ENCODE results near the gene DACH2.

Gene DACH2

GRCh38 chrX:86460760-86461159 is 312.5 kb downstream of the DACH2 start:
- POLR2A ChIA-PET = no interaction called here
- no peak for DNase-seq (ENCODE audit: extremely low spot score)
- CTCF ChIA-PET = no interaction called here
- TF ChIP-seq ELF4 (IDR thresholded peaks at IDR 0.05) (no peak), ZNF384 (IDR thresholded peaks at IDR 0.05) (no peak), BHLHE40 (IDR thresholded peaks at IDR 0.05; ENCODE audit: borderline replicate concordance) (no peak), L3MBTL2 (conservative IDR thresholded peaks at IDR 0.05) (no peak), NFRKB (IDR thresholded peaks at IDR 0.05) (no peak), ARNT (IDR thresholded peaks at IDR 0.05) (no peak), TARDBP (IDR thresholded peaks at IDR 0.05) (no peak), SP1 (IDR thresholded peaks at IDR 0.05) (no peak), PKNOX1 (IDR thresholded peaks at IDR 0.05) (no peak)

GRCh38 chrX:86504297-86504696 is 356.0 kb downstream of the DACH2 start:
- TF ChIP-seq SP1 (IDR thresholded peaks at IDR 0.05) (no peak), PKNOX1 (IDR thresholded peaks at IDR 0.05) (no peak), TARDBP (IDR thresholded peaks at IDR 0.05) (no peak), LEF1 (IDR thresholded peaks at IDR 0.05; ENCODE audit: borderline replicate concordance) (no peak), FOXA1 (IDR thresholded peaks at IDR 0.05) (no peak), L3MBTL2 (conservative IDR thresholded peaks at IDR 0.05) (no peak)
- DNase-seq (ENCODE audit: extremely low spot score) = no peak
- POLR2A ChIA-PET = no interaction called here
- CTCF ChIA-PET = no interaction called here

- TF ChIP-seq FOXK2 (IDR thresholded peaks at IDR 0.05) (no peak), ZNF384 (IDR thresholded peaks at IDR 0.05) (peak; percentile 85), FOXA1 (IDR thresholded peaks at IDR 0.05) (no peak)
- no peak for DNase-seq (ENCODE audit: extremely low spot score)
- ChIA-PET POLR2A (no interaction called here), CTCF (no interaction called here)
Measured at GRCh38 chrX:86507331-86507730, 359.1 kb downstream of the DACH2 start.

- DNase-seq (ENCODE audit: extremely low spot score) = no peak
- POLR2A ChIA-PET = no interaction called here
- CTCF ChIA-PET = no interaction called here
- TF ChIP-seq SUZ12 (IDR thresholded peaks at IDR 0.05) = no peak
- TF ChIP-seq LEF1 (IDR thresholded peaks at IDR 0.05; ENCODE audit: borderline replicate concordance) = no peak
- TF ChIP-seq FOXM1 (IDR thresholded peaks at IDR 0.05; ENCODE audit: borderline replicate concordance) = no peak
- no peak for TF ChIP-seq SP1 (IDR thresholded peaks at IDR 0.05)
- no peak for TF ChIP-seq ELF4 (IDR thresholded peaks at IDR 0.05)
- no peak for TF ChIP-seq FOXK2 (IDR thresholded peaks at IDR 0.05)
- no peak for TF ChIP-seq FOXA1 (IDR thresholded peaks at IDR 0.05)
- no peak for TF ChIP-seq NFRKB (IDR thresholded peaks at IDR 0.05)
- no peak for TF ChIP-seq TARDBP (IDR thresholded peaks at IDR 0.05)
- no peak for TF ChIP-seq HDGF (IDR thresholded peaks at IDR 0.05; ENCODE audit: borderline replicate concordance)
- no peak for TF ChIP-seq PKNOX1 (IDR thresholded peaks at IDR 0.05)
- no peak for TF ChIP-seq L3MBTL2 (conservative IDR thresholded peaks at IDR 0.05)
- TF ChIP-seq ARNT (IDR thresholded peaks at IDR 0.05) = no peak
- no peak for TF ChIP-seq BHLHE40 (IDR thresholded peaks at IDR 0.05; ENCODE audit: borderline replicate concordance)
- TF ChIP-seq CTBP1 (IDR thresholded peaks at IDR 0.05; ENCODE audit: borderline replicate concordance) = no peak
- no peak for TF ChIP-seq ZNF384 (IDR thresholded peaks at IDR 0.05)
Measured at GRCh38 chrX:86579777-86580176, 431.5 kb downstream of the DACH2 start.

- CTCF ChIA-PET = no interaction called here
- no peak for DNase-seq (ENCODE audit: extremely low spot score)
- POLR2A ChIA-PET = no interaction called here
- no peak for TF ChIP-seq FOXM1 (IDR thresholded peaks at IDR 0.05; ENCODE audit: borderline replicate concordance)
Measured at GRCh38 chrX:86604607-86605006, 456.4 kb downstream of the DACH2 start.

GRCh38 chrX:86696951-86697350 is 548.7 kb downstream of the DACH2 start:
- TF ChIP-seq CTBP1 (IDR thresholded peaks at IDR 0.05; ENCODE audit: borderline replicate concordance) (no peak), LEF1 (IDR thresholded peaks at IDR 0.05; ENCODE audit: borderline replicate concordance) (no peak), ZNF384 (IDR thresholded peaks at IDR 0.05) (no peak), L3MBTL2 (conservative IDR thresholded peaks at IDR 0.05) (no peak), FOXK2 (IDR thresholded peaks at IDR 0.05) (no peak), SP1 (IDR thresholded peaks at IDR 0.05) (no peak), FOXM1 (IDR thresholded peaks at IDR 0.05; ENCODE audit: borderline replicate concordance) (no peak), ARNT (IDR thresholded peaks at IDR 0.05) (no peak)
- ChIA-PET POLR2A (no interaction called here), CTCF (no interaction called here)
- no peak for DNase-seq (ENCODE audit: extremely low spot score)

- ChIA-PET CTCF (no interaction called here), POLR2A (no interaction called here)
- TF ChIP-seq HDGF (IDR thresholded peaks at IDR 0.05; ENCODE audit: borderline replicate concordance) (no peak), SP1 (IDR thresholded peaks at IDR 0.05) (no peak), PKNOX1 (IDR thresholded peaks at IDR 0.05) (no peak), FOXA1 (IDR thresholded peaks at IDR 0.05) (no peak)
- no peak for DNase-seq (ENCODE audit: extremely low spot score)
Measured at GRCh38 chrX:86711531-86712180, 563.4 kb downstream of the DACH2 start.

Measured in HEK293T (cell line).